Natural killer cell (primary cell): ENCODE results near the gene ZNF219. TPM values are rescaled to one million over a fixed set of nuclear protein-coding genes. Genes with fewer than 3 reads are reported as not detected.

Experiments
- ATAC-seq, 3 donors: fragments of 150-1000 bp in 2 of 3; fragments of 200-7000 bp in 1 of 3; cut with Tn5 transposase; 1 replicate in 1 of 3; 2 replicates in 2 of 3; pipeline ENCODE4 v1.10.0; 2021; ENCODE audit warnings: mild to moderate bottlenecking in 2 of 3, moderate library complexity in 2 of 3
- DNase-seq, 2 donors: peaks; one replicate each; pipeline versions ENCODE4 v3.0.0 to v3.0.0-alpha.2; 2013 to 2021; ENCODE audit warnings: mixed read lengths in 1 of 2
- H3K27ac ChIP-seq: one replicate; pipeline ENCODE4 v1.5.1; 2013; ENCODE audit warnings: mild to moderate bottlenecking, low read length
- H3K27me3 ChIP-seq: one replicate; pipeline ENCODE4 v1.6.1; 2013; ENCODE audit warnings: low read length; ENCODE audit not compliant: control insufficient read depth, insufficient read depth
- H3K36me3 ChIP-seq: one replicate; pipeline ENCODE4 v1.6.1; 2013; ENCODE audit warnings: low read length; ENCODE audit not compliant: control insufficient read depth, insufficient read depth
- H3K4me1 ChIP-seq: one replicate; pipeline ENCODE4 v1.6.1; 2013; ENCODE audit warnings: low read length; ENCODE audit not compliant: control insufficient read depth, insufficient read depth
- H3K4me3 ChIP-seq: one replicate; pipeline ENCODE4 v1.5.1; 2013; ENCODE audit warnings: low read length
- H3K9me3 ChIP-seq: one replicate; pipeline ENCODE4 v1.6.1; 2013; ENCODE audit warnings: low read length; ENCODE audit not compliant: control insufficient read depth, insufficient read depth
- H3K27ac Mint-ChIP-seq, 2 donors: one replicate each; pipeline ENCODE4 v1.8.0; 2022; ENCODE audit warnings: mild to moderate bottlenecking in 2 of 2, mixed read lengths in 2 of 2, moderate library complexity in 1 of 2
- H3K27me3 Mint-ChIP-seq, 2 donors: one replicate each; pipeline ENCODE4 v1.8.0; 2022; ENCODE audit warnings: low read depth in 2 of 2, mixed read lengths in 2 of 2
- H3K36me3 Mint-ChIP-seq: one replicate; pipeline ENCODE4 v1.8.0; 2022; ENCODE audit warnings: mixed read lengths
- H3K4me1 Mint-ChIP-seq, 2 donors: one replicate each; pipeline ENCODE4 v1.8.0; 2022; ENCODE audit warnings: mixed read lengths in 2 of 2
- H3K4me3 Mint-ChIP-seq: one replicate; pipeline ENCODE4 v1.8.0; 2022; ENCODE audit warnings: mild to moderate bottlenecking, moderate library complexity, mixed read lengths
- H3K9me3 Mint-ChIP-seq, 2 donors: one replicate each; pipeline ENCODE4 v1.8.0; 2022; ENCODE audit warnings: mixed read lengths in 2 of 2
- WGBS: methylation state at CpG from one replicate; pipeline ENCODE4 v1.1.7; 2013; ENCODE audit warnings: missing lambda C conversion rate; ENCODE audit not compliant: insufficient coverage; 5-methylcytosine and 5-hydroxymethylcytosine counted together
- intact Hi-C: fragments of 100-400 bp; cut with micrococcal nuclease; formaldehyde crosslinking; loops from one replicate; pipeline ENCODE4 v1.14.2; 2022
- total RNA-seq, 4 donors: library from RNA; stranded (reverse); fragments of 120-200 nt in 1 of 4; gene quantifications; one replicate each; pipeline versions ENCODE4 v1.2.3 to v1.2.4, GENCODE V29; 2013 to 2022
- TF ChIP-seq, protein P1 (sequence below): fragments of 200-600 bp; IDR thresholded peaks from one replicate; pipeline ENCODE4 v1.8.0; 2022; ENCODE audit warnings: antibody characterized with exemption

ZNF219 gene
- total RNA-seq, 3 donors from 2014 or later (not counting 1 experiment from before 2014, with no cell fraction given) = 5.6 to 8.4 (median 7.7) TPM

DNA sequence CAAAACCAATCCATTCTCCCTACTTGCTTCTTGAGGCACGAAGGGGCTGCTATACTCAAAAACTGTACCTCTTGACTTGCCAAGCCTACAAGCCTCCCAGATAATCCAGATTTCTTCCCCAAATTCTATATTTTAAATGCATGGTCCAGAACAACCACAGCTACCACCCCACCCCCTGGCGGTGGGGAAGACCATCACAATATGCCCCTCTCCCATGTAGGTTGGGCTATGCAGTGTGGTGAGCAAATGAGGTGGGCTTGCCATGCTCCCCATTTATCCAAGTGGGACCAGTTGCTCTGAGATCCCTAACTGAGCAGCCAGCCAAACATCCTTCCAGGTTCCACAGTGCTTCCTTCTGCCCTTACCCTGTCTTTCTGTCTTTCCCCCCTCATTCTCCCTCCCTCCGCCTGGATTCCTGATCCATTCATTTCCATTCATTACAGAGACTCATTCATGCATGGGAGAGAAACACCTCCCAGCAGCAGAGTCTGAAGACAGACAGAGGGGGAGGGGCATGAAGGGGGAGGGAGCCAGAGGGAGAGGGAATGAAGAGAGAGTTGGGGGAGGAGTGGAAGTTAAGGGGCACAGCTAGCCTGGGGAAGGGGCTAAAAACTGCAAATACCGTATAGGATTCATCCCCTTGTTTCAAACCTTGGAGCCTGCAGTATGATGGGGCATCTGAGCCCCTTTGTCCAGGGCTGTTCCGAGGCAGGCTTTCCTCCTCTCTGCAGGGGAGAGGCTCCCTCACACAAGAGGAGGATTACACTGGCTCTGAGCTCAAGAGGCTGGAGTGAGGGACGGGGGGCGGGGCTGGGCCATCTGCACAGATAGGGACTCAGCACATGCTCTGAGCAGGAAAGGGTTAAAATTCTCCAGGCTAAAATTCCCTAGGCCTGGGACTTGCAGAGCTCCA lies 4.4 kb downstream of the ZNF219 start:
- ATAC-seq = no peak
- intact Hi-C loops = no loop called here

GRCh38 chr14:21093018-21093417 lies 5.4 kb downstream of the ZNF219 start:
- peaks cover 8% of the 10 kb centered on the region in 2 donors for H3K4me1 Mint-ChIP-seq
- H3K36me3 Mint-ChIP-seq = no peaks in the 10 kb centered on the region
- no peaks in the 10 kb centered on the region for H3K27me3 Mint-ChIP-seq
- H3K4me3 Mint-ChIP-seq = no peak overlapping the region
- intact Hi-C loops = no loop called here
- ATAC-seq = no peak
- H3K27ac ChIP-seq = no peak overlapping the region
- WGBS = 91% methylated on average over 36 of the region's 36 CpGs
- no peaks in the 10 kb centered on the region for H3K27me3 ChIP-seq
- DNase-seq = no peak
- H3K27ac Mint-ChIP-seq = peak overlapping the region; percentile 41 to 68
- TF ChIP-seq, protein P1, sequence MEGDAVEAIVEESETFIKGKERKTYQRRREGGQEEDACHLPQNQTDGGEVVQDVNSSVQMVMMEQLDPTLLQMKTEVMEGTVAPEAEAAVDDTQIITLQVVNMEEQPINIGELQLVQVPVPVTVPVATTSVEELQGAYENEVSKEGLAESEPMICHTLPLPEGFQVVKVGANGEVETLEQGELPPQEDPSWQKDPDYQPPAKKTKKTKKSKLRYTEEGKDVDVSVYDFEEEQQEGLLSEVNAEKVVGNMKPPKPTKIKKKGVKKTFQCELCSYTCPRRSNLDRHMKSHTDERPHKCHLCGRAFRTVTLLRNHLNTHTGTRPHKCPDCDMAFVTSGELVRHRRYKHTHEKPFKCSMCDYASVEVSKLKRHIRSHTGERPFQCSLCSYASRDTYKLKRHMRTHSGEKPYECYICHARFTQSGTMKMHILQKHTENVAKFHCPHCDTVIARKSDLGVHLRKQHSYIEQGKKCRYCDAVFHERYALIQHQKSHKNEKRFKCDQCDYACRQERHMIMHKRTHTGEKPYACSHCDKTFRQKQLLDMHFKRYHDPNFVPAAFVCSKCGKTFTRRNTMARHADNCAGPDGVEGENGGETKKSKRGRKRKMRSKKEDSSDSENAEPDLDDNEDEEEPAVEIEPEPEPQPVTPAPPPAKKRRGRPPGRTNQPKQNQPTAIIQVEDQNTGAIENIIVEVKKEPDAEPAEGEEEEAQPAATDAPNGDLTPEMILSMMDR = no peak
- no peaks in the 10 kb centered on the region for H3K9me3 Mint-ChIP-seq
- no peaks in the 10 kb centered on the region for H3K36me3 ChIP-seq
- H3K4me3 ChIP-seq = no peak overlapping the region
- H3K4me1 ChIP-seq = peaks cover 16% of the 10 kb centered on the region
- no peaks in the 10 kb centered on the region for H3K9me3 ChIP-seq

More for the DNA sequence above, 4.4 kb downstream of the ZNF219 start:
- Mint-ChIP-seq H3K27ac (peak overlapping the region in 1 of 2 donors; percentile 36), H3K9me3 (no peaks in the 10 kb centered on the region), H3K27me3 (no peaks in the 10 kb centered on the region), H3K4me1 (peaks cover 12 to 13% of the 10 kb centered on the region in 2 donors), H3K36me3 (no peaks in the 10 kb centered on the region), H3K4me3 (no peak overlapping the region)
- Histone ChIP-seq H3K4me3 (no peak overlapping the region), H3K27me3 (no peaks in the 10 kb centered on the region), H3K4me1 (peaks cover 19% of the 10 kb centered on the region), H3K27ac (no peak overlapping the region), H3K36me3 (no peaks in the 10 kb centered on the region), H3K9me3 (no peaks in the 10 kb centered on the region)
- no peak for DNase-seq
- TF ChIP-seq, protein P1 = no peak
- 91% methylated on average over 6 of the region's 7 CpGs for WGBS

DNA sequence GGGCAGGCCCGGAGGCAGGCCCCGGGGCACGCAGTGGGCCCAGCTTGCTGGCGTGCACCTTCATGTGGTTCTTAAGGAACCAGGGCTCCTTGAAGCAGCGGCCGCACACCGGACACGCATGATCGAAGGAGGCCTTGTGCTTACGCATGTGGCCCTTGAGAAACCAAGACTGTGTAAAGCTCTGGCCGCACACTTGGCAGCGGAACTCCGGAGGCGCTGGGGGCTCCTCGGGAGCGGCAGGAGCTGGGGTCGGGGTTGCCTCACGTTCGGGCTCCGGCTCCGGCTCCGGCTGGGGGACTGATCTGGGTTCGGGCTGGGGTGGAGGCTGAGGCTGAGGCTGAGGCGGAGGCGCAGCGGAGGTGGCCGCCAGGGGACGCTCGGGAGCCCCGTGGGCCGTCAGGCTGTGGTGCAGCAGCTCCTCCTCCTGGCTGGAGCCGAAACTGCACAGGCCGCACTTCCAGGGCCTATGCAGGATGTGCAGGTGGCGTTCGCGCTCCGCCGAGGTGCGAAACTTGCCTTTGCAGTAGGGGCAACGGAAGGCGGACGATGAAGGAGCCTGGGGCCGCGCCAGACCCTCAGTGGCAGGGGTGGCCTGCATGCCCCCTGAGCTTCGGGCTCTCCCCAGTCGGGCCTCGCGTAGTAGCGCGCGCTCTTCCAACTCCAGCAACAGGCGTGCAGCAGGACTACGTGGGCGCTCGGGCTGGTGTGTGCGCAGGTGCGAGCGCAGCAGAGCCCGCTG lies 6.0 kb downstream of the ZNF219 start:
- peak; percentile 91 to 98 (median 94) for ATAC-seq
- 49% methylated on average over 59 of the region's 59 CpGs for WGBS
- DNase-seq = peak; percentile 94 to 97
- H3K4me1 ChIP-seq = peaks cover 18% of the 10 kb centered on the region
- intact Hi-C loops = loop anchor here (1.0 kb wide), 3 partner anchors 15 to 78 kb away; no protein-coding TSS in a partner anchor
- Mint-ChIP-seq H3K4me3 (no peak overlapping the region), H3K4me1 (peaks cover 13 to 14% of the 10 kb centered on the region in 2 donors), H3K9me3 (no peaks in the 10 kb centered on the region), H3K27ac (peak overlapping the region; percentile 41 to 68), H3K36me3 (no peaks in the 10 kb centered on the region), H3K27me3 (no peaks in the 10 kb centered on the region)
- no peak overlapping the region for H3K27ac ChIP-seq
- no peaks in the 10 kb centered on the region for H3K36me3 ChIP-seq
- TF ChIP-seq, protein P1 = peak; percentile 100
- no peak overlapping the region for H3K4me3 ChIP-seq
- no peaks in the 10 kb centered on the region for H3K9me3 ChIP-seq
- H3K27me3 ChIP-seq = no peaks in the 10 kb centered on the region
